Measurements from ENCODE around the gene PTCH1. TPM values are rescaled to one million over a fixed set of nuclear protein-coding genes. Genes with fewer than 3 reads are reported as not detected.

The PTCH1 gene
- total RNA-seq, 1 donor from 2014 or later = 33.3 TPM

DNA sequence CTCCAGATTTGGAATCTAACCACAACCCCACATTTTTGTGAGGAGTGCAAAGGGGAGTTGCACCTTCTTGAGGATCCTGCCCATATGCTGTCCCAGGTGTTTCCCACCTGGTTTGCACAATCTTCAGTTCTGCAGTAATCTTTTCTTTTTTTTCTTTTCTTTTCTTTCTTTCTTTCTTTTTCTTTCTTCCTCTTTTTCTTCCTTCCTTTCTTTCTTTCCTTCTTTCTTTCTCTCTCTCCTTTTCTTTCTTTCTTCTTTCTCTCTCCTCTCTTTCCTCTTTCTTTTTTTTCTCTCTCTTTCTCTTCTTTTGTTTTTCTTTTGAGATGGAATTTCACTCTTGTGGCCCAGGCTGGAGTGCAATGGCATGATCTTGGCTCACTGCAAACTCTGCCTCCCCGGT, 109.2 kb downstream of the PTCH1 start:
- TF ChIP-seq, protein P1, sequence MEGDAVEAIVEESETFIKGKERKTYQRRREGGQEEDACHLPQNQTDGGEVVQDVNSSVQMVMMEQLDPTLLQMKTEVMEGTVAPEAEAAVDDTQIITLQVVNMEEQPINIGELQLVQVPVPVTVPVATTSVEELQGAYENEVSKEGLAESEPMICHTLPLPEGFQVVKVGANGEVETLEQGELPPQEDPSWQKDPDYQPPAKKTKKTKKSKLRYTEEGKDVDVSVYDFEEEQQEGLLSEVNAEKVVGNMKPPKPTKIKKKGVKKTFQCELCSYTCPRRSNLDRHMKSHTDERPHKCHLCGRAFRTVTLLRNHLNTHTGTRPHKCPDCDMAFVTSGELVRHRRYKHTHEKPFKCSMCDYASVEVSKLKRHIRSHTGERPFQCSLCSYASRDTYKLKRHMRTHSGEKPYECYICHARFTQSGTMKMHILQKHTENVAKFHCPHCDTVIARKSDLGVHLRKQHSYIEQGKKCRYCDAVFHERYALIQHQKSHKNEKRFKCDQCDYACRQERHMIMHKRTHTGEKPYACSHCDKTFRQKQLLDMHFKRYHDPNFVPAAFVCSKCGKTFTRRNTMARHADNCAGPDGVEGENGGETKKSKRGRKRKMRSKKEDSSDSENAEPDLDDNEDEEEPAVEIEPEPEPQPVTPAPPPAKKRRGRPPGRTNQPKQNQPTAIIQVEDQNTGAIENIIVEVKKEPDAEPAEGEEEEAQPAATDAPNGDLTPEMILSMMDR (IDR thresholded peaks at IDR 0.05) = no peak
- H3K27ac ChIP-seq = no peak overlapping the region
- H3K9me3 ChIP-seq = no peaks in the 10 kb centered on the region
- intact Hi-C loops (cut with DNase I) = no loop called here
- no peak overlapping the region for H3K4me3 ChIP-seq
- no peak for DNase-seq
- H3K4me1 ChIP-seq = no peaks in the 10 kb centered on the region
- no peaks in the 10 kb centered on the region for H3K27me3 ChIP-seq (ENCODE audit: low read depth)
- ATAC-seq = no peak
- H3K36me3 ChIP-seq = no peaks in the 10 kb centered on the region

DNA sequence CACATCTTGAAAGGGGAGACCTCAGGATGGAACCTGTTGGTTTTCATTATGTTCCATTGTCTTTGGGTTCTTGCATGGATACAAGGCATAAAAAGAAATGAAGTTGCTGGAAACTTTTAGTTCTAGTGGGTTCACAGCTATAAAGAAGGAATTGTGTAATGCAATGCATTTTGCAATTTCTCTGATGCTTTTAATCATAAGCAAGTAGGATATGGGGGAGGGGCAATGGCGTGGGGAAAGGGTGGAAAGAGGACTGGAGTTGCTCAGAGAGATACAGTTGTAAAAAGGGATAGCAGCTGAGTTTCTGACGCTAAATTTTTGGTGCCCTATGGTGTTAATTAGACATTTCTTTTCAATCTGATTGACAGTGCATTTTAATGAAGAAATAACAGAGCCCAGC, 110.7 kb downstream of the PTCH1 start:
- TF ChIP-seq, protein P1 (IDR thresholded peaks at IDR 0.05) = no peak

DNA sequence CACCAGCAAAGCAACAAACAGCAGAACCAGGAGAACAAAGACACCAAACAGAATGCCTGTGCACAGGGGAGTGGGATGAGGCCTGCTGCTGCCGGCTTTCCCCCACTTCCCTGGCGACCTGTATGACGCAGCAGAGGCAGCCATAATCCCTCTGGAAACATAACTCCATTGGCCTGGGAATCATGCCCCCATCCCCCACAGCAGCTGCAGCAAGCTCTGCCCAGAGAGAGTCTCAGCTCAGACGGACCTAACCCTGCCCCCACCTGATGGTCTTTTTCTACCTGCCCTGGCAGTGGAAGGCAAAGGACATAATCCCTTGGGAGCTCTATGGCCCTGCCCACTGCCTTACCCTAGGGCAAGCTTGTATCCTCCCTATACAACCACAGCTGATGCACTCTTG, 117.5 kb downstream of the PTCH1 start:
- intact Hi-C loops (cut with DNase I) = no loop called here
- peaks cover 8% of the 10 kb centered on the region for H3K9me3 ChIP-seq
- H3K27me3 ChIP-seq (ENCODE audit: low read depth) = no peaks in the 10 kb centered on the region
- H3K4me3 ChIP-seq = no peak overlapping the region
- DNase-seq (no peak), ATAC-seq (no peak)
- H3K4me1 ChIP-seq = no peaks in the 10 kb centered on the region
- H3K36me3 ChIP-seq = no peaks in the 10 kb centered on the region
- TF ChIP-seq, protein P1 (IDR thresholded peaks at IDR 0.05) = no peak
- H3K27ac ChIP-seq = no peak overlapping the region

More for the DNA sequence above, 110.7 kb downstream of the PTCH1 start:
- H3K27me3 ChIP-seq (ENCODE audit: low read depth) = no peaks in the 10 kb centered on the region
- H3K9me3 ChIP-seq = peaks cover 5% of the 10 kb centered on the region
- no peak overlapping the region for H3K4me3 ChIP-seq
- intact Hi-C loops (cut with DNase I) = no loop called here
- H3K27ac ChIP-seq = no peak overlapping the region
- DNase-seq (no peak), ATAC-seq (no peak)
- H3K4me1 ChIP-seq = no peaks in the 10 kb centered on the region
- H3K36me3 ChIP-seq = no peaks in the 10 kb centered on the region

Other genes with a start within 250 kb of the PTCH1 start
- 11.3 TPM for gene FANCC, start 199.3 kb downstream of the PTCH1 start, total RNA-seq